GM18505 (cell line): Measurements from ENCODE around the gene MFNG.

Experiments used
- ATAC-seq: cut with Tn5 transposase; IDR thresholded peaks from one replicate; pipeline ENCODE4 v1.9.1; 2021; ENCODE audit not compliant: unreplicated experiment
- POLR2A ChIP-seq: IDR thresholded peaks from 4 replicates; pipeline ENCODE4 v1.6.1; 2011; ENCODE audit warnings: borderline replicate concordance; ENCODE audit not compliant: insufficient read depth, insufficient read length; ENCODE audit errors: extremely low read depth

MFNG gene

GRCh38 chr22:37507731-37508130 is 21.5 kb upstream of the MFNG start:
- ATAC-seq, result no peak
- TF ChIP-seq POLR2A, result no peak

GRCh38 chr22:37505989-37506388 is 19.8 kb upstream of the MFNG start:
- no peak for ATAC-seq
- TF ChIP-seq POLR2A, result no peak

GRCh38 chr22:37505565-37505964 is 19.4 kb upstream of the MFNG start:
- no peak for TF ChIP-seq POLR2A
- no peak for ATAC-seq

DNA sequence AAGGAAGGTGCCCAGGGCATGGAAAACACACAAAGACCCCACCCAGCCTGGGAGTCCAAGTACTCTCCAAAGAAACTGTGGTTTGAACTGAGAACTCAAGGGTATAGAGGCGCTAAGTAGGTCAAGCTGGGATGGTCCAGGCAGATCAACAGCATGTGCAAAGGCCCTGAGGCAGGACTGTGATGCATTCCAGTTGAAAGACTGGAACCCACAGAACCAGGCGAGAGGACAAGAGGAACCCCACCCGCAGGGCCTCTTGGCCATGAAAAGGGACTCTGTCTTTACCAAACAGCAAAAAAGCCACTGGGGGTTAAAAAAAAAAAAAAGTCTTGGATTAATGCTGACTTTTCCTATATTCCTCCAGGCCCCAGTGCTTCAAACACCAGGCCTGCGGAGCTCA is 18.8 kb upstream of the MFNG start:
- no peak for TF ChIP-seq POLR2A
- ATAC-seq, result no peak

GRCh38 chr22:37503850-37504249 is 17.7 kb upstream of the MFNG start:
- ATAC-seq, result no peak
- no peak for TF ChIP-seq POLR2A

DNA sequence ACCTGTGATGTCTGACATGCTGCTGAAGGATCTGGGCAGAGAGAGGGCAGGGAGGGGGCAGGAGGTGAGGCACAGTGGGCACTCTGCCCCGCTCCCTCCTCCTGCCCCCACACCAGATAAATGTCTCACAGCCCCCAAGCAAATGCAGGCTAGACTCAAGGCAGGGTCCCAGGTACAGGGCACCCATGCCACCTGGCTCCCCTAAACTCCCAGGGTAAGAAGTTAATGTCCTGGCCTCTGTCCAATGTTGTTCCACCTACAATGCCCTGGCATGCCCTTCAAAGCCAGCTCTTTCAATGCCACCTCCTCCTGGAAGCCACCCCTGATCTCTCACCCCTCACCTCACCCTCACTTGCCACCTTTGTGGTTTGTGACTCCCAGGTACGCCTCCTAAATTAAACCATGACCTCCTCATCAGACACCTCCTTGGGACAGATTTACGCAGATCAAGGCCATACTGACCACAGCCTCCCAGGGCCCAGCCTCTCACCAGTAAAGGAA is 17.0 kb upstream of the MFNG start:
- TF ChIP-seq POLR2A, result no peak
- ATAC-seq, result no peak

DNA sequence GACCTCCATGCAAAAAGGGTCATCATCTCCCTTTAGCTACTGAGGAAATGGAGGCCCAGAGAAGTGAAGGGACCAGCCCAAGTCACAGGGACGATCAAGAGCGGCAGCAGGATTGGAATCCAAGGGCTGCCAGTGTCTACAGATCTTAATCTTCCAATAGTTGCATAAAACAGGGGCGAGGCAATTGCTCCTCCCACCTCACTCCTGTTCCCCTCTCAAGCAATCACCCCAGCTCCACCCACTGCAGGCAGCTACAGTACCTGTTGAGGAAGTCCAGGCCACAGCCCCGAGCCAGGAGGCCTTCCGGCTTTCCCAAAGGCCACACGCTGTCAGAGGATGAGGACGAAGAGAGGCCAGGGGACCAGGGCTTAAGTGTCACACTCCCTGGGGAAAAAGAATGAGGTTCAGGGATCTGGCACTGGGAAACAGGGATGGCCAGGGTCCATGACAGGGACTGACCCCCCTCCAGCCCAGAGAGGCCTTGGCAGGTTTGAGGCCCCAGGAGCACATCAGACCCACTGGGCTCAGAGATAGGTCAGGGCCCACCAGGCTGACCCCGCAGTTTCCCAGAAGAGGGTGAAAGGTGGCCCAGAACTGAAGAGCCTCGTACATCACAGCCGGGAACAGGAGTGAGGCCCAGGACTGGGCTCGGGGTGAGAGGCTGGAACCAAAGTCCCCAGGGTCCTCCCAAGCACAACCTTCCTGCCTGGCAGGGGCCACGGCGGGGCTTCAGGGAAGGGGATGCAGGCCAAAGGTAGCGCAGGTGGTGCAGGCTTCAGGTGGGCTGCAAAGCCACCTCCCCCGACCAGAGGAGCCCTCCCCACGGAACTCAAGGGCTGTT is 16.4 kb upstream of the MFNG start:
- TF ChIP-seq POLR2A, result no peak
- ATAC-seq, result no peak

- TF ChIP-seq POLR2A, result no peak
- ATAC-seq, result no peak
Measured at GRCh38 chr22:37501610-37502341, 15.6 kb upstream of the MFNG start.

- TF ChIP-seq POLR2A, result no peak
- ATAC-seq, result no peak
Measured at GRCh38 chr22:37500745-37501609, 14.8 kb upstream of the MFNG start.

DNA sequence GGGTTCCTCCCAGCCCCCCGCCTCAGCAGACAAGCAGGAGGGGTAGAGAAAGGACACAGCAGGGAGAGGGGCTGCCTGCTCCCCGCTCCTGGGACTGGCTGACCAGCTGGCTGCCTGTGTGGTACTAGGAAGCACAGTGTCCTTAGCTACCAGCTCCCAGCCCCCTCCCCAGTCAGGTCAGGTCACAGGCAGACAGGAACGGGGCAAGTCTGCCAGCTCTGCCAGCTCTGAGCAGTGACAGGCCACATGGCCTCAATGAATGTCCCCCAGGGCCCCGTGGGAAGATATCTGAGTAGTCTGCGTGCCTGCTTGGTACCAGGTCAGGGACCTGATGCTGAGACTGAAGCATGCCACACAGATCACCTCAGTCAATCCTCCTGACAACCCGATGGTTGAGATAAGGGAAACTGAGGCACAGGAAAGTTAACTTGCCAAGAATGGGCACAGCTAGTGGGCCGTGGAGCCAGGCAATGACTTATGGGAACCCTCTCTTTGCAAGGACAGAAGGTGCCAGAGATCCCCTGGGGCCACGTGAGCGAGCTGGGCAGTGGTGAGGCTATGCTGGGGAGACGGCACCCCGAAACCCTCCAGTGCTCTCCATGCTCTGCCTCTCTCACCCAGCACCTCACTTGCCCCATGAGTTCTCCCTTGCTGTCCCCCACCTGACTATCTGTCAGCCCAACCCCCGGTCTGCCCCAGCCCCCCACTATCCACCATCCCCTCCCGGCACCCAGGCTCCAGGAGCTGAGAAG is 13.8 kb upstream of the MFNG start:
- no peak for TF ChIP-seq POLR2A
- no peak for ATAC-seq

GRCh38 chr22:37499027-37499707 is 13.0 kb upstream of the MFNG start:
- ATAC-seq, result no peak
- no peak for TF ChIP-seq POLR2A
